Measurements from ENCODE around the gene KRTCAP2.
"Not testable (repeated sequence)": the region's sequence is repeated elsewhere in the genome, so short reads cannot be mapped to it uniquely, and the experiment has no call there.

Gene KRTCAP2

GRCh38 chr1:155172732-155173477 is at the start of gene KRTCAP2:
TSS of gene KRTCAP2 (minus strand) at chr1:155173304. CDS start at chr1:155173224, 80 bp downstream.
- peak; percentile 90 for DNase-seq (ENCODE audit: low read depth)

- not testable (repeated sequence) for DNase-seq (ENCODE audit: low read depth)
Measured at GRCh38 chr1:155220211-155220965, 47.3 kb upstream of the KRTCAP2 start.

- no peak for DNase-seq (ENCODE audit: low read depth)
Measured at GRCh38 chr1:155219592-155220031, 46.5 kb upstream of the KRTCAP2 start.

- DNase-seq (ENCODE audit: low read depth), result no peak
Measured at GRCh38 chr1:155218854-155219591, 45.9 kb upstream of the KRTCAP2 start.

GRCh38 chr1:155214702-155215101 is 41.6 kb upstream of the KRTCAP2 start:
- not testable (repeated sequence) for DNase-seq (ENCODE audit: low read depth)

- not testable (repeated sequence) for DNase-seq (ENCODE audit: low read depth)
Measured at GRCh38 chr1:155212051-155212440, 38.9 kb upstream of the KRTCAP2 start.

- DNase-seq (ENCODE audit: low read depth), result not testable (repeated sequence)
Measured at GRCh38 chr1:155211381-155212050, 38.4 kb upstream of the KRTCAP2 start.

GRCh38 chr1:155210314-155211104 is 37.4 kb upstream of the KRTCAP2 start:
- DNase-seq (ENCODE audit: low read depth), result no peak

GRCh38 chr1:155209312-155209721 is 36.2 kb upstream of the KRTCAP2 start:
- no peak for DNase-seq (ENCODE audit: low read depth)

GRCh38 chr1:155208541-155209311 is 35.6 kb upstream of the KRTCAP2 start, which contains the start of gene MTX1:
TSS of gene MTX1 (plus strand) at chr1:155208695. CDS start at chr1:155208805, 110 bp downstream.
- no peak for DNase-seq (ENCODE audit: low read depth)

- no peak for DNase-seq (ENCODE audit: low read depth)
Measured at GRCh38 chr1:155207806-155208540, 34.9 kb upstream of the KRTCAP2 start, which contains the start of gene THBS3. TSS of gene THBS3 (minus strand) at chr1:155207897. CDS start at chr1:155207876, 21 bp downstream.

GRCh38 chr1:155206891-155207805 is 34.0 kb upstream of the KRTCAP2 start:
- no peak for DNase-seq (ENCODE audit: low read depth)

GRCh38 chr1:155205969-155206593 is 33.0 kb upstream of the KRTCAP2 start:
- DNase-seq (ENCODE audit: low read depth), result no peak

GRCh38 chr1:155205035-155205434 is 31.9 kb upstream of the KRTCAP2 start:
- no peak for DNase-seq (ENCODE audit: low read depth)

- DNase-seq (ENCODE audit: low read depth), result no peak
Measured at GRCh38 chr1:155202731-155203515, 29.8 kb upstream of the KRTCAP2 start.

- DNase-seq (ENCODE audit: low read depth), result no peak
Measured at GRCh38 chr1:155202198-155202597, 29.1 kb upstream of the KRTCAP2 start.

GRCh38 chr1:155200920-155201319 is 27.8 kb upstream of the KRTCAP2 start:
- no peak for DNase-seq (ENCODE audit: low read depth)
